ENCODE data around the gene C1QTNF2. TPM values are rescaled to one million over a fixed set of nuclear protein-coding genes. Genes with fewer than 3 reads are reported as not detected.

C1QTNF2 gene
- polyA plus RNA-seq, 1 donor from 2014 or later, result not detected

DNA sequence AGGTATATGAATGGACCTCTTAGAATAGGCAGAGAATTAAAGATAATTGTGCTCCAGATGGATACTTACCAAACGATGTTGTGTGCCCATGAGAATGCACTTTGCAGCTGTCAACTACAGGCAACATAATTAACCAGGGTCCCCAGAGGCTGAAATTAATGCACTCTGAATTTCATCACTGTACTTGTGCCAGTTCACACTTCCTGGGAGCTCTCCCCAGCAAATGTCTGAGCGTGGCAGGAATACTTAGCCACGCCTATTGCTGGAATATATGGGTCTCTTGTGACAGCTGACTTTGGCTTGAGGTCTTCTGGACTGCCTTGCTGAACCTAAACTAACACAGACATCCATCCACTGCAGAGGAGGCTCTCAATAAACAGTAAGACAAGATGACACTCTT, 11.9 kb upstream of the C1QTNF2 start:
- no peak overlapping the region for H3K4me3 Mint-ChIP-seq
- H3K27ac Mint-ChIP-seq, result no peak overlapping the region
- peaks cover 1 to 4% (median 2%) of the 10 kb centered on the region in 3 donors for H3K9me3 Mint-ChIP-seq
- H3K4me1 Mint-ChIP-seq, result peaks cover 6 to 11% (median 8%) of the 10 kb centered on the region in 3 donors
- H3K27me3 Mint-ChIP-seq, result peaks cover 2% of the 10 kb centered on the region
- H3K36me3 Mint-ChIP-seq, result peaks cover 2% of the 10 kb centered on the region

DNA sequence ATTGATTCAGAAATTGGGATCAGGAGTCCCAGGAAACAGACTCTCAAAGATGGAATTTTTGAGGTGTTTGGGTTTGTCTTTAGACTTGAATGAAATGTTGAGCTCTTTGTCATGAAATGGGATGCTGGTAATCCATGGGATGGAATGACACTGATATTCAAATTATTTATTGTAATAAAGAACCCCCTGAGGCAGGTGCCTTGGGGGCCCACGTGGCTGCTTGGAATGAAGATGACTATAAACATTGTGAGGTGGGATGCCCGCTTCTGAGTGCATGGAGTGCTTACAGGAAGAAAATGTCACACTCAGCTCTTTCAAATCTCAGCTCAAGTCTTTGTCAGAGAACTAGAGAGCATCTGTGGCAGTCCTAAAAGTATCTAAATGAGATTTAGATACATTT, 9.6 kb upstream of the C1QTNF2 start:
- peaks cover 7% of the 10 kb centered on the region for H3K27me3 Mint-ChIP-seq
- no peaks in the 10 kb centered on the region for H3K36me3 Mint-ChIP-seq
- peaks cover 0 to 2% (median 1%) of the 10 kb centered on the region in 3 donors for H3K9me3 Mint-ChIP-seq
- H3K27ac Mint-ChIP-seq, result no peak overlapping the region
- peaks cover 6 to 11% (median 8%) of the 10 kb centered on the region in 3 donors for H3K4me1 Mint-ChIP-seq
- no peak overlapping the region for H3K4me3 Mint-ChIP-seq

- H3K9me3 Mint-ChIP-seq, result peaks cover 0 to 1% (median 0%) of the 10 kb centered on the region in 3 donors
- peaks cover 6 to 11% (median 8%) of the 10 kb centered on the region in 3 donors for H3K4me1 Mint-ChIP-seq
- no peak overlapping the region for H3K4me3 Mint-ChIP-seq
- H3K27me3 Mint-ChIP-seq, result peaks cover 10% of the 10 kb centered on the region
- no peak overlapping the region for H3K27ac Mint-ChIP-seq
- no peaks in the 10 kb centered on the region for H3K36me3 Mint-ChIP-seq
Measured at GRCh38 chr5:160379511-160379910, 9.1 kb upstream of the C1QTNF2 start.

- Mint-ChIP-seq H3K36me3 (no peaks in the 10 kb centered on the region), H3K9me3 (no peaks in the 10 kb centered on the region), H3K27ac (no peak overlapping the region), H3K4me3 (no peak overlapping the region), H3K27me3 (peaks cover 13% of the 10 kb centered on the region), H3K4me1 (peaks cover 6 to 11% (median 8%) of the 10 kb centered on the region in 3 donors)
Measured at GRCh38 chr5:160378330-160378729, 7.9 kb upstream of the C1QTNF2 start.

- Mint-ChIP-seq H3K27ac (no peak overlapping the region), H3K9me3 (no peaks in the 10 kb centered on the region), H3K27me3 (peaks cover 13% of the 10 kb centered on the region), H3K4me3 (no peak overlapping the region), H3K36me3 (no peaks in the 10 kb centered on the region), H3K4me1 (peaks cover 3 to 6% (median 3%) of the 10 kb centered on the region in 3 donors)
Measured at GRCh38 chr5:160377651-160378050, 7.2 kb upstream of the C1QTNF2 start.

DNA sequence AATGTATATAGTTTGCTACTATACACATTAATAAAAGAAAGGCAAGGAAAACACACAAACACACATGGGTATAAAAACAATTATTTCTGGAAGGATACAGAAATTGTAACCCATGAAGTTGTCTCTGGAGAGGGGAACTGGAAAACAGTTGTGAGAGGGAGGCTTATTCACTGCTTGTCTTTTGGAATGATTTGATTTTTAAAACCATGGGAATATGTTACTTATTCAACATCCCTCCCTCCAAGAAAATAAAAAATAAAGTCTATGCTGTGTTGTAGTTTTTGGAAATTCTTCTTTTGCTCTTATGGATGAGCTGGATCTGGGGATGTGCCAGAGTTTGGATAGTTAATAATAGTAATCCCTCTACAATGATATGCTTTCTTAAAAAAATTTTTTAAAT, 6.0 kb upstream of the C1QTNF2 start:
- H3K27ac Mint-ChIP-seq, result no peak overlapping the region
- no peaks in the 10 kb centered on the region for H3K9me3 Mint-ChIP-seq
- H3K36me3 Mint-ChIP-seq, result no peaks in the 10 kb centered on the region
- no peak overlapping the region for H3K4me3 Mint-ChIP-seq
- no peaks in the 10 kb centered on the region for H3K4me1 Mint-ChIP-seq
- H3K27me3 Mint-ChIP-seq, result peaks cover 15% of the 10 kb centered on the region

DNA sequence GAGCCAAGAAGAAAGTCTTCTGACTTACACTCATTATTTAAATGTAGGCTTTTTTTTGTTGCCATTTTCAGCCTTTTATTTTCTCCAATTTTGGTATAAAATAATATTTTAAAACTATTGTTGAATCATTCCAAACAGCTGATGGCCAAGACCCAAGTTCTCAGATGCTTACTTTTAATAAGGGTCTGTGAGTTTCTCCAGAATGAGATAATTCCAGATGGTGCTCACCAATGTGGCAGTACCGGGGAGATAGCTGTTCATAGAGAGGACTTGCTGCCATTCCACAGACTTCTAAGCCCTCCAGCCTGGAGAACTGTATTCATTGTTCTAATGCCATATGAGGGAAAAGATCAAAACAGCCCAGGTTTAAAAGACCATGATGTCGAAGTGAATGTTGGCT, 5.3 kb upstream of the C1QTNF2 start:
- H3K27ac Mint-ChIP-seq, result no peak overlapping the region
- no peaks in the 10 kb centered on the region for H3K9me3 Mint-ChIP-seq
- H3K4me1 Mint-ChIP-seq, result peaks cover 0 to 3% (median 0%) of the 10 kb centered on the region in 3 donors
- no peaks in the 10 kb centered on the region for H3K36me3 Mint-ChIP-seq
- no peak overlapping the region for H3K4me3 Mint-ChIP-seq
- H3K27me3 Mint-ChIP-seq, result peaks cover 18% of the 10 kb centered on the region

DNA sequence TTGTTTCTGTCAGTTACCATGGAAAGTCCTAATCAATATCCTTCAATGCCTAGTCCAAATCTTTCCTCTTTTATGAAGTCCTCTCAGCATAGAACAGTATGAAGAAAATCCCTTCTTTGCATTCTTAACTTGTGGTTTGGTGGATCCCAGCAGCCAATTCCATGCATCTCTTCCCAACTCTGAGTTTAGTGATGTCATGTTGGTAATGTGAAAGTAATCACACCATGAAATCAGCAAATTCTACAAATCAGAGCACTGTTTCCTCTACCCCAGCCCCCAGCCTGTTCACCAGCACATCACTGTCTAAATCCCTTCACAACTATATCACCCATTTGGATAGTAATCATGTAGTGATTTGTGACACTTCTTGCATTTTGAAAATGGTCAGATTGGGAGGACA, 4.7 kb upstream of the C1QTNF2 start:
- Mint-ChIP-seq H3K27me3 (peaks cover 23% of the 10 kb centered on the region), H3K27ac (no peak overlapping the region), H3K4me3 (no peak overlapping the region), H3K4me1 (peaks cover 0 to 5% (median 0%) of the 10 kb centered on the region in 3 donors), H3K9me3 (no peaks in the 10 kb centered on the region), H3K36me3 (no peaks in the 10 kb centered on the region)

GRCh38 chr5:160371294-160371693, 868 bp upstream of the C1QTNF2 start:
- H3K4me3 Mint-ChIP-seq, result peak overlapping the region in 2 of 4 donors; percentile 36 to 70
- no peaks in the 10 kb centered on the region for H3K9me3 Mint-ChIP-seq
- H3K27me3 Mint-ChIP-seq, result peaks cover 46% of the 10 kb centered on the region
- peaks cover 2 to 8% (median 7%) of the 10 kb centered on the region in 3 donors for H3K4me1 Mint-ChIP-seq
- H3K27ac Mint-ChIP-seq, result no peak overlapping the region
- H3K36me3 Mint-ChIP-seq, result no peaks in the 10 kb centered on the region

- Mint-ChIP-seq H3K27me3 (peaks cover 45% of the 10 kb centered on the region), H3K27ac (no peak overlapping the region), H3K9me3 (no peaks in the 10 kb centered on the region), H3K36me3 (no peaks in the 10 kb centered on the region), H3K4me3 (peak overlapping the region in 3 of 4 donors; percentile 36 to 70 (median 38)), H3K4me1 (peaks cover 2 to 8% (median 7%) of the 10 kb centered on the region in 3 donors)
Measured at GRCh38 chr5:160370713-160371034, 248 bp upstream of the C1QTNF2 start.

DNA sequence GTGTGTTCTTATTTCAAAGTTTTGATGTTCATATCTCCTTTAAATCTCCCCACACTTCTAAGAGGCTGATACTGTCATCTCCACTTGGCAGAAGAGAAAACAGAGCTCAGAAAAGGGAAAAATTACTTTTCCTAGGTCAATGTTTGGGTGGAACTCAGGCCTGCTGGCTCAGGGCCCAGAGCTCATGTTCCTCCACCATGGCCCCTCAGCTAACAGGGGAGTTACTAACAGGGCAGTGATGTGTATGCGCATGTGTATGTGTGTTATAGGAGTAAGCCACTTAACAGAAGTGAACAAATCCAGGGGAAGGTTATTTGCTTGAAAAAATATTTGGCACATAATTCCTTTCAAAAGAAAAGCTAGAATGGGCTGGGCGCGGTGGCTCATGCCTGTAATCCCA, 2.5 kb downstream of the C1QTNF2 start:
- no peak overlapping the region for H3K4me3 Mint-ChIP-seq
- H3K36me3 Mint-ChIP-seq, result no peaks in the 10 kb centered on the region
- no peak overlapping the region for H3K27ac Mint-ChIP-seq
- no peaks in the 10 kb centered on the region for H3K9me3 Mint-ChIP-seq
- peaks cover 42% of the 10 kb centered on the region for H3K27me3 Mint-ChIP-seq
- peaks cover 2 to 8% (median 7%) of the 10 kb centered on the region in 3 donors for H3K4me1 Mint-ChIP-seq

DNA sequence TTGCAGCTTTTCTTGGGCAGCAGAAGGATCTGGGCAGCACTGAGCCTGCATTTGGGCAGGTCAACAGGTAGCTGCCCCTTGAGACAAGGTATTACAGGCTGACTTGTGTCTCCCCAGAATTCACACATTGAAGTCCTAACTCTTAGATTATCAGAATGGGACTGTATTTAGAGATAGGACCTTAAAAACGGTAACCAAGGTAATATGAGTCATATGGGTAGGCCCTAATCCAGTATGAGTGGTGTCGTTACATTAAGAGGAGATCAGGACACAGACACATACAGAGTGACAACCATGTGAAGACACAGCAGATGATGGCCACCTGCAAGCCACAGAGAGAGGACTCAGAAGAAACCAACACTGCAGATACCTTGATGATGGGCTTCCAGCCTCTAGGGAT, 3.2 kb downstream of the C1QTNF2 start:
- no peak overlapping the region for H3K27ac Mint-ChIP-seq
- H3K36me3 Mint-ChIP-seq, result no peaks in the 10 kb centered on the region
- H3K4me3 Mint-ChIP-seq, result no peak overlapping the region
- peaks cover 2 to 8% (median 7%) of the 10 kb centered on the region in 3 donors for H3K4me1 Mint-ChIP-seq
- H3K27me3 Mint-ChIP-seq, result peaks cover 40% of the 10 kb centered on the region
- H3K9me3 Mint-ChIP-seq, result no peaks in the 10 kb centered on the region

DNA sequence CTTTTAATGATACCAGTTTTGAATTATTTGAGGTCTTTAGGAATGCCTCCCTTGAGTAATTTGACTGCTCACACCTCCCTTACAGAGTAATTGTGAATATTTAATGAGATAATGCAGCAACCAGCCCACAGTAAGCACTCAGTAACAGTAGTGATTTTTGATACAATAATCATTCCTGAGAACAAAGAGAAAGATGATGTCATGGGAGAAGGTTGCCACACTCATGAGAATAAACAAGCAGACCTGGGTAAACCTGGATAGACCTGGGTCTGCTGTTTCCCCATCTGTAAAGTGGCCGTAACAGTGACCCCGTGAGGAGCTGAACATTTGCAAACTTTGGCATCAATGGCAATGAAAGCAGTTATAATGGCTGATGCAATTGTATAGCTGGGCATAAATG, 4.2 kb downstream of the C1QTNF2 start:
- Mint-ChIP-seq H3K4me3 (no peak overlapping the region), H3K27ac (no peak overlapping the region), H3K9me3 (no peaks in the 10 kb centered on the region), H3K27me3 (peaks cover 40% of the 10 kb centered on the region), H3K36me3 (no peaks in the 10 kb centered on the region), H3K4me1 (peaks cover 2 to 8% (median 7%) of the 10 kb centered on the region in 3 donors)

DNA sequence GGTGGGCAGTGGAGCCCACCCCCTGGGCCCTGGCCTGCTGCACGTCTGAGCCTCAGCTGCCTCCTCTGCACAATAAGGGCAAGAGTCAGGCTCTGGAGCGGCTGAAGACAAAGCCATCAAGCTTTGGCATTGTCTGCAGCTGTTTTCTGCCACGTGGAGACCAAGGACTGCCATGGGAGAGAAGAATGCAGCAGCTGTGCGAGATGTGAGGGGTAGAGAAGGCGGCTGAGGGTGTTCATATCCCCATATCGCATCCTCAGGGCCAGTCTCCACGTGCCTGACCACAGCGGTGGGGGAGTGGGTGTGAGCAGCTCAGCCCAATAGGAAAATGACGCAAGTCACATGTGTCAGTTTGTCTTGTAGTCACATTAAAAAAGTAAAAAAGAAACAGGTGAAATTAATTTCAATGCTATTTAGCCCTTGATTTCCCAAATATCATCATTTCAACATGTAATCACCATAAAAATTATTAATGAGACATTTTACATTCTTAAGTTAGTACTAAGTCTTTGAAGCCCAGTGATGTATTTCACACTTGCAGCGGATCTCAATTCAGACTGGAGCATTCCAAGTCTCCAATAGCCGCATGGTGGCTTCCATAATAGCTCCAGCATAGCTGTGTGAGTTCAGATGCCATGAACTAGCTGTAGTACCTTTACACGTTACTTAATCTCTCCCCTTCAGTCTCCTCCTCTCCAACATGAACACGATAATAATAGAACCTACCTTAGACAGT, 6.6 kb downstream of the C1QTNF2 start:
- Mint-ChIP-seq H3K36me3 (no peaks in the 10 kb centered on the region), H3K4me1 (no peaks in the 10 kb centered on the region), H3K27ac (no peak overlapping the region), H3K4me3 (no peak overlapping the region), H3K9me3 (no peaks in the 10 kb centered on the region), H3K27me3 (peaks cover 24% of the 10 kb centered on the region)

GRCh38 chr5:160363211-160363610, 7.2 kb downstream of the C1QTNF2 start:
- H3K36me3 Mint-ChIP-seq, result no peaks in the 10 kb centered on the region
- no peak overlapping the region for H3K4me3 Mint-ChIP-seq
- H3K4me1 Mint-ChIP-seq, result no peaks in the 10 kb centered on the region
- peaks cover 21% of the 10 kb centered on the region for H3K27me3 Mint-ChIP-seq
- H3K27ac Mint-ChIP-seq, result no peak overlapping the region
- H3K9me3 Mint-ChIP-seq, result no peaks in the 10 kb centered on the region

GRCh38 chr5:160361624-160362228, 8.7 kb downstream of the C1QTNF2 start:
- Mint-ChIP-seq H3K27ac (no peak overlapping the region), H3K27me3 (peaks cover 15% of the 10 kb centered on the region), H3K4me1 (no peaks in the 10 kb centered on the region), H3K36me3 (no peaks in the 10 kb centered on the region), H3K9me3 (no peaks in the 10 kb centered on the region), H3K4me3 (no peak overlapping the region)
